Hematopoietic multipotent progenitor cell treated with erythropoietin and hydrocortisone succinate and interleukin-3 and kit ligand, for 4 days (in vitro differentiated cells): ENCODE data around the gene RASL10A.

Experiments
- DNase-seq: peaks from one replicate; pipeline ENCODE4 v3.0.0-alpha.2; 2015

The RASL10A gene

GRCh38 chr22:29301716-29302401, 13.6 kb downstream of the RASL10A start:
- no peak for DNase-seq

GRCh38 chr22:29300807-29301601, 14.5 kb downstream of the RASL10A start:
- DNase-seq, result no peak

- DNase-seq, result no peak
Measured at GRCh38 chr22:29300467-29300806, 15.1 kb downstream of the RASL10A start.

- no peak for DNase-seq
Measured at GRCh38 chr22:29299136-29299900, 16.2 kb downstream of the RASL10A start.

GRCh38 chr22:29298641-29299040, 16.9 kb downstream of the RASL10A start:
- no peak for DNase-seq

- no peak for DNase-seq
Measured at GRCh38 chr22:29292379-29292778, 23.1 kb downstream of the RASL10A start.

GRCh38 chr22:29291215-29291614, 24.3 kb downstream of the RASL10A start:
- peak; percentile 36 for DNase-seq

- DNase-seq, result no peak
Measured at GRCh38 chr22:29290061-29290460, 25.4 kb downstream of the RASL10A start.

- DNase-seq, result no peak
Measured at GRCh38 chr22:29288837-29289236, 26.7 kb downstream of the RASL10A start.

GRCh38 chr22:29284196-29284595, 31.3 kb downstream of the RASL10A start:
- DNase-seq, result no peak

GRCh38 chr22:29277927-29278326, 37.6 kb downstream of the RASL10A start:
- DNase-seq, result no peak

- no peak for DNase-seq
Measured at GRCh38 chr22:29275819-29276565, 39.5 kb downstream of the RASL10A start.

- DNase-seq, result no peak
Measured at GRCh38 chr22:29275167-29275566, 40.3 kb downstream of the RASL10A start.

GRCh38 chr22:29272624-29273023, 42.9 kb downstream of the RASL10A start:
- DNase-seq, result no peak

- peak; percentile 94 for DNase-seq
Measured at GRCh38 chr22:29270475-29271271, 44.8 kb downstream of the RASL10A start.

- DNase-seq, result peak; percentile 49
Measured at GRCh38 chr22:29269731-29270474, 45.6 kb downstream of the RASL10A start.

GRCh38 chr22:29269230-29269604, 46.3 kb downstream of the RASL10A start:
- DNase-seq, result no peak

- DNase-seq, result peak; percentile 67
Measured at GRCh38 chr22:29268511-29269229, 46.8 kb downstream of the RASL10A start.

- peak; percentile 98 for DNase-seq
Measured at GRCh38 chr22:29267858-29268510, 47.5 kb downstream of the RASL10A start, which contains the start of the genes EWSR1 and RHBDD3. Gene EWSR1, plus strand, starts transcription at chr22:29268268. Its CDS starts 69 bp downstream, at chr22:29268337. Gene RHBDD3, minus strand, starts transcription at chr22:29267981. Its CDS starts 2,355 bp downstream, at chr22:29265626.

- no peak for DNase-seq
Measured at GRCh38 chr22:29267462-29267857, 48.0 kb downstream of the RASL10A start.
